ENCODE measurements around the gene PDLIM4. TPM values are rescaled to one million over a fixed set of nuclear protein-coding genes. Genes with fewer than 3 reads are reported as not detected.
A peak's percentile ranks its signal among the peaks of the same experiment; 100 is the strongest.

Gene PDLIM4
- total RNA-seq, 1 donor from 2014 or later: 118 TPM

DNA sequence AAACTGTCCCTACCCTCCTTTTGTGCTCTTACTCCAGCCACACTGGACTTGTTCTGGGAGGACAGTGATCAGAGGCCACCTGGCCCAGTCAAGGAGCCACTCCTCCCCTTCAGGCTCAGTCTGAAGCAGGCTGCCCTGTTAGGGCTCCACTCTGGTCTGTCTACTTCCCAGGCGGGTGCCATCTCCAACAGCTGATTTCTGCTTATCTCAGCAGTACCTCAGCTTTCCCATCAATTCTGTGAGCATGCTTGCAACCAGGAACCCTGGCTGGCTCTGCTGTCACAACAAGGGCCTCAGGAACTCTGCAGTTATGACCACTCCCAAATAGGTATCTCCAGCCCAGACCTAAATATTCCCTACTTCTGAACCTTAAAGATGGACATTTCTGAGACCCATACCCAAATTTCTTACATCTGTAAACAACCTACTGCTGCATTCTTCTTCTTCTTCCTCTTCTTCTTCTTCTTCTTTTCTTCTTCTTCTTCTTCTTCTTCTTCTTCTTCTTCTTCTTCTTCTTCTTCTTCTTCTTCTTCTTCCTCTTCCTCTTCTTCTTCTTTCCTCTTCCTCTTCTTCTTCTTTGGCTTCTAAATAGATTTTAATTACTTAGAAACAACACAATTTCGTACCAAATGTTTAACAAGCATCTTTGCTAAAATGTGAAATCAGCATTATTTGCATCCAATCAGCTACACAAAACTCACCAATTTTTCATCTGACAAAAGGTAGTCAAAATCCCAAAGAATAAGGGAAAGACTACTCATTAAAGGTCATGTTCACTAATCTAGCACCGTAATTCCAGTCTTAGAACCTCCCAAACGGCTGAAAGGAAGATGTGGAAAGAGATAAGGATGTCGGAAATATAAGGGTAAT, 23.1 kb downstream of the PDLIM4 start:
- no peak for DNase-seq (ENCODE audit: extremely low read depth, low read depth, low spot score)

- no peak for DNase-seq (ENCODE audit: extremely low read depth, low read depth, low spot score)
Measured at GRCh38 chr5:132281856-132282614, 24.5 kb downstream of the PDLIM4 start.

DNA sequence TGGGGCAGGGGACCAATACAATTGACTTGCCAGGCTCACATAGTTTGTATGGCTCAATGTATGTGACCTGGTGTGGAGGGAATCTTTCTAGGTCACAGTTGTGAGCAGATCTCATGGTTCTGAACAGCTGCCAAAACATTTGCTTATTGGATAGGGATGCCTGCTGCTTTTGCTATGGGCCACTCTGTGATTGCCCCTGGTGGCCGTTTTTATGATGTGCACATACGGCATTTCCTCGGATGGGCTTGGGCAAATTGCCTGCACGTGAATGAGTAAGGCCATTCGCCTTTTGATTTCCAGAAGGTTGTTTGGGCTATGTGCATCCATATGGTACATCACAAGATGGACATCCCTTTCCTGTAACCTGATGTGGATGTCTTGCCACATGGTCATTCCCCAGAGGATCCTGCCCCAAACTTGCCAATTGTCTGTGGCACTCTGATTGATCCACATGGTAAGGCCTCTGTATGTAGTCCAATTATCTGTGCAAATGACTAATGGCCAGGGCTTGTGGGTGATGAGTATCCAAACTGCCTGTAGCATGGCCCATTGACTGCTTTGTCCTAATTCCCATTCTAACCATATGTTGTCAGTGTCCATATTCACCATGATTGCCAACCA, 26.0 kb downstream of the PDLIM4 start:
- no peak for DNase-seq (ENCODE audit: extremely low read depth, low read depth, low spot score)

GRCh38 chr5:132289097-132289496, 31.6 kb downstream of the PDLIM4 start:
- DNase-seq (ENCODE audit: extremely low read depth, low read depth, low spot score): no peak

GRCh38 chr5:132291026-132291425, 33.5 kb downstream of the PDLIM4 start:
- no peak for DNase-seq (ENCODE audit: extremely low read depth, low read depth, low spot score)

GRCh38 chr5:132293066-132293991, 35.8 kb downstream of the PDLIM4 start:
- DNase-seq (ENCODE audit: extremely low read depth, low read depth, low spot score): no peak

DNA sequence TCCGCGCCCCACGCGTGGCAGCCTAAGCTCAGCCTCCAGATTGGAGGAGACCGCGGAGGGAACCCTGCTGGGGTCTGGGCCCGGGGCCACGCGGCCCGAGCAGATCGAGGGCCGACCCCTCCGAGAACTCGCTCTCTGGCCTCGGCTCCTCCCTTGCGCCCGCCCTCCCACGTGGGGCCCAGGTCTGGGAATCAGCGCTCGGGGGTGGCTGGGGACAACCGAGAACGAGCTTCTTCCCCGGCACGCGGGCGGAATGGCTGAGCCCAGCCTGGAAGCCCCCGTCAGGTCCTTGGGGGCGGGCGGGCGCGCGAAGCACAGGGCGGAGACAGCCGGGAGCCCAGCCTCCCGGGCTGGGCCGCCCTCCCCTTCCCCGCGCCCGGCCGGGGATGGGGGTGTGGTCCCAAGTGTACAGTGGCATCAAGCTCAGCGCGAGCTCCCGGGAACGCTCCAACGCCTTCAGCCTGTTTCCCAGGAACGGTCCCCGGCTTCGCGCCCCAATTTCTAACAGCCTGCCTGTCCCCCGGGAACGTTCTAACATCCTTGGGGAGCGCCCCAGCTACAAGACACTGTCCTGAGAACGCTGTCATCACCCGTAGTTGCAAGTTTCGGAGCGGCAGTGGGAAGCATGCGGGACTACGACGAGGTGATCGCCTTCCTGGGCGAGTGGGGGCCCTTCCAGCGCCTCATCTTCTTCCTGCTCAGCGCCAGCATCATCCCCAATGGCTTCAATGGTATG, 36.7 kb downstream of the PDLIM4 start, which contains the start of gene SLC22A4:
TSS of gene SLC22A4 (plus strand) at position 403 of the 736 bp plus-strand sequence. CDS start at position 626, 223 bp downstream.
- no peak for DNase-seq (ENCODE audit: extremely low read depth, low read depth, low spot score)

DNA sequence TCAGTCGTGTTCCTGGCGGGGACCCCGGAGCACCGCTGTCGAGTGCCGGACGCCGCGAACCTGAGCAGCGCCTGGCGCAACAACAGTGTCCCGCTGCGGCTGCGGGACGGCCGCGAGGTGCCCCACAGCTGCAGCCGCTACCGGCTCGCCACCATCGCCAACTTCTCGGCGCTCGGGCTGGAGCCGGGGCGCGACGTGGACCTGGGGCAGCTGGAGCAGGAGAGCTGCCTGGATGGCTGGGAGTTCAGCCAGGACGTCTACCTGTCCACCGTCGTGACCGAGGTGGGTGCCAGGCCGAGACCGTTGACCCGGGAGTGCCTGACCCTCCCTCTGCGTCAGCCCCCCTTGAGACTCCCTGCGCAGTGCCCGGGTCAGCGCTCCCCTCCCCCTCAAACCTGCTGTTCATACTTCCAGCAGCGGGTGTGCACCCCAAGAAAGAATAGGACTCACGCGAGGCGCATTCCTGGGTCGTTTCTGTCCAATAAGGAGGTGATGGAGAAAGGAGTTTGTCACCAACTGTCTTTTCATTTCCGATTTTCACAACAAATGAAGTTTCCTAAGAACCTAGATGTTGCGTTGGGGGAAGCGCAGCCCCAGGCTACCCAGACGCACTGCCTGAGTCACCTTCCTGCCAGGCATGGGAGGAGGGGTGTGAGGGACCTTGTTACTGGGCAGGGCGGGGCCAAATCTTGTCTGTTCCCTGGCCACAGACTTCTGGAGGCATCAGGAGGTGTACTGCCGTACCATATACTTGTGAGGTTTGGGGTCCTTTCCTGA, 37.4 kb downstream of the PDLIM4 start:
- peak; percentile 85 for DNase-seq (ENCODE audit: extremely low read depth, low read depth, low spot score)

GRCh38 chr5:132295505-132296411, 38.3 kb downstream of the PDLIM4 start:
- DNase-seq (ENCODE audit: extremely low read depth, low read depth, low spot score): no peak

DNA sequence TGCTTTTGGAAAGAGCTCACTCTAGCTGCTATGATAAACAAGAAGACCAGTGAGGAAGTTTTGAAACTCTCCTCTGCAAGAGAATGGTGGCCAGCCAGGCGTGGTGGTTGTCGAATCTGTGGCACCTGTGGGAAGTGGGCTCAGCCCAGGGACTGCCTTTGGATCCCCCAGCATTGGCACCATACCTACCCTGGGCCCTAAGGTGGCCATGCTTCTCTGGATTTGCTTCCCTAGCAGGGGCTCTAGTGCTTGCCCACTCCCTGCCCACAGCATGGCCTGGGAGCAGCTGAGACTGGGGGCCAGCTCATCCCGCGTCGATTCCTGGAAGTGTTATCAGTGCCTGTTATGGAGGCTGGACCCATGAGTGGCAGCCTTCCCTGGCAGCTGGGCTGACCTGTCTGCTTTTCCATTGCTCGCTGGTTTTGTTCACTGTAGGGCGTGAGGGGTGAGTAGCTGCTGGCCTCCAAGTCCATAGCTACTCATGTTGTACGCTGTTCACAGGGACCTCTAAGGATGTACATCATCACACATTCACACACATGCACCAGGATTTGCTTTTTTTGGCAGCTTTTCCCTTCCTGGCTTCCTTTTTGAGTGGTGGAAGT, 39.0 kb downstream of the PDLIM4 start:
- DNase-seq (ENCODE audit: extremely low read depth, low read depth, low spot score): peak; percentile 81

DNA sequence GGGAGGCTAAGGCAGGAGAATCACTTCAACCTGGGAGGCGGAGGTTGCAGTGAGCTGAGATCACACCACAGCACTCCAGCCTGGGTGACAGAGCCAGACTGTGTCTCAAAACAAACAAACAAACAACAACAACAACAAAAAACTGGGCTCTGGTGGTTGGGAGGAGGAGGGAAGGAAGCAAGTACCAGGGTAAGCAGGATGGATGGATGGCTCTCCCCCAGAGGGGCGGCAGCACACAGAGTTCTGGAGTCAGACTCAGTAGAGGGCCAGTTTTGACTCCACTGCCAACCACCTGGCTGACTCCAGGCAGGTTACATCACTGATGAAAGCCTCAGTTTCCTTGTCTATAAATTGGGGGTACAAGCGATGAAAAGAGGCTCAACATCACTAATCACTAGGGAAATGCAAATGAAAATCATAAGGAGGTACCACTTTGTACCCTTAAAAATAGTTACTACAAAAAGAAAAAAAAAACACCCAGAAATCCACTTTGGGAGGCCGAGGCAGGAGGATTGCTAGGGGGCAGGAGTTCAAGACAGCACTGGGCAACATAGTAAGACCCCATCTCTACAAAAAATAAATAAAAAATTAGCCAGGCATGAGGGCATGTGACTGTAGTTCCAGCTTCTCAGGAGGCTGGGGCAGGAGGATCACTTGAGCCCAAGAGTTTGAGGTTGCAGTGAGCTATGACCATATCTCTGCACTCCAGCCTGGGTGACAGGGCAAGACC, 39.9 kb downstream of the PDLIM4 start:
- no peak for DNase-seq (ENCODE audit: extremely low read depth, low read depth, low spot score)

DNA sequence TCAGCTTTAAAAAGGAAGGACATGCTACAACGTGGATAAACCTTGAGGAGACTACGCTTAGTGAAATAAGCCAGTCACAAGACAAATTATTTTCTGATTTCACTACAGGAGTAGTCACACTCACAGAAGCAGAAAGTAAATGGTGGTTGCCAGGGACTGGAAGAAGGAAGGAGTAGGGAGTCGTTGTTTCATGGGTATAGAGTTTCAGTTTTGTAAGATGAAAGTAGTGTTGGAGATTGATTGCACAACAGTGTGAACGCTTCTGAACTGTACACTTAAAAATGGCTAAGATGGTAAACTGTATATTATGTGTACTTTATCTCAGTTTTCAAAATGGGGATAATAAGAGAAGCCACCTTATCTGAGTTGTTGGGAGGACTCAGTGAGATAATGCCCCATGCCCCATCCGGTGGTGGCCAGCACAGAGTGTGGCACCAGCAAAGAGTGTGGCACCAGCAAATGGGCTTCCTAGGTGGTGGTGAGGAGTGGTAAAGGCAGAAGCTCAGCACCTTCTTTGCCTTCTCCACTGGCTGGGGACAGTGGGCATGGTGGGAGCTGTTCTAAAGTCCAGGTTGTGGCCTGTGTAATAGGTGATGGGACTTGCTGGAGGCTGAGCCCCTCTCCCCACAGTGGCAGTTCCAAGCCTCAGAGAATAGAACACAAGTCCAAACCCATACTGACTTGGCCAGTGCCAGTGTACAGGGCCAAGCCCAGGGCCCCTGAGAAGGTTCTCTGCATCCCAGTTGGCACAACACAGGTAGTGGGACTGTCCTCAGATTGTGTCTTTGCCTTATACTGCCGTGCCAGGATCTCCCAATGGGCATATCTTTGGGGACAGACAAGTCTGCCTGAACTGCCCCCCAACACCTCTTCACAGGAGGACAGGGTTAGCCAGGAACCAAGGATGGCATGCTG, 41.1 kb downstream of the PDLIM4 start:
- DNase-seq (ENCODE audit: extremely low read depth, low read depth, low spot score): no peak

DNA sequence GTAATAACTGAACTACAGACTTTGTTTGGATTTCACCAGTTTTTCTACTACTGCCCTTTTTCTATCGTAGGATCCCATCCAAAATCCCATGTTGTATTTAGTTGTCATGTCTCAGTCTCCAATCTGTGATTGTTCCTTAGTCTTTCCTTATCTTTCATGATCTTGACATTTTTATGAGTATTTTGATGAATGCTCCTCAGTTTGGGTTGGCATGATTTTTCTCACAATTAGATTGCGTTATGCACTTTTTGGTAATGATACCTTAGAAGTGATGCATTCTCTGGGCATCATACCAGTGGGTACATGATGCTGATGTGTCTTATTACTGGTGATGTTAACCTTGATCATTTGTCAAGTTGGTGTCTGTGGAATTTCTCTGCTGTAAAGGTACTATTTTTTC, 42.4 kb downstream of the PDLIM4 start:
- no peak for DNase-seq (ENCODE audit: extremely low read depth, low read depth, low spot score)

DNA sequence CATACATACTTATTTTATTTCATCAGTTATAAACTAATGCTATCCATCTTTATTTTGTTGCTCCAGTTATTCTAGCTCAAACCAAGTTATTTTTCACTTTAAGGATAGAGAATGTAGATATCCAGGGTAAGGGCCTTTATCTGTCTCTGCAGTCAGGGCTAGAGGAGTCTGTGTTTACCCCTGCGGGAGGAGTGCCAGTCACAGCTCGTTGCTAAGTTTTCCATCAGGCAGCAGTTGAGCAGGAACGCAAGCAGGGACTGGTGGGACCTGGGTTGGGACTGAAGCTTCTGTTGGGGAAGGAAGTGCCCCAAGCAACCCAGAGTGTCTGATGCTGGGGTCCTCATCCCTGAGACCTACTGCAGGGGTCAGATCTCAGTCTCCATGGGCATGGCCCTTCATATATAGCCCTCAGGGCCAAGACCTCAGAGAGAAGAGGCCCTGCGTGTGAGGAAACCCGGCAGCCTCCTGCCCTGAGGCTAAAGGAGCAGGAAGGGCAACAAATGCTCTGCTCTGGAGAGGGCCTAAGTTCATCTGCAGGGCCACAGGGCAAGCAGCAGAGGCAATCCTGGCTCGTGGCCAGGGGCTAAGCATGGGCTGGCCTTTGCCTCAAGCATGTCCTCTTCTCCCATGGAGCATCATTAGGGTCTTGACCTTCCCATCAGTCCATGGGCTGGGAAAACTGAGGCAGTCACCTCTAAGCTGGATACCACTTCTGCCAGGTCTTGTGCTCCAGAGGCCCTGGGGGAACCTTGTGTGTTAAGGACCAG, 43.3 kb downstream of the PDLIM4 start:
- DNase-seq (ENCODE audit: extremely low read depth, low read depth, low spot score): no peak

All from glomerular endothelial cell (primary cell).